Esophagus muscularis mucosa (tissue), 4 donors: Measurements from ENCODE around the gene GPD1L. TPM values are rescaled to one million over a fixed set of nuclear protein-coding genes. Genes with fewer than 3 reads are reported as not detected.
"Not testable (repeated sequence)": the region's sequence is repeated elsewhere in the genome, so short reads cannot be mapped to it uniquely, and the experiment has no call there.

Experiments
- DNase-seq: peaks from one replicate; pipeline ENCODE4 v3.0.0-alpha.2; 2017; ENCODE audit errors: extremely low spot score
- H3K27ac ChIP-seq, 4 donors: fragments of 200-600 bp; sonication (generic); replicated peaks in 1 of 4; 1 replicate in 3 of 4; 2 replicates in 1 of 4; pipeline ENCODE4 v1.5.1; 2016 to 2019; ENCODE audit warnings: mild to moderate bottlenecking in 1 of 4
- H3K27me3 ChIP-seq, 4 donors: fragments of 200-600 bp; sonication (generic); one replicate each; pipeline versions ENCODE4 v1.5.1 to v1.6.0; 2016 to 2019
- H3K36me3 ChIP-seq, 4 donors: fragments of 200-600 bp; sonication (generic); one replicate each; pipeline ENCODE4 v1.5.1; 2016 to 2019
- H3K4me1 ChIP-seq, 4 donors: fragments of 200-600 bp; sonication (generic); one replicate each; pipeline ENCODE4 v1.5.1; 2016 to 2019
- H3K4me3 ChIP-seq, 4 donors: fragments of 200-600 bp; sonication (generic); 1 replicate in 2 of 4; 2 replicates in 2 of 4; pipeline ENCODE4 v1.5.1; 2016 to 2019; ENCODE audit warnings: mild to moderate bottlenecking in 4 of 4, moderate library complexity in 1 of 4
- H3K9me3 ChIP-seq, 4 donors: fragments of 200-600 bp; sonication (generic); 1 replicate in 3 of 4; 2 replicates in 1 of 4; pipeline ENCODE4 v1.5.1; 2016 to 2019
- CTCF ChIP-seq, 3 experiments: fragments of 200-600 bp in 2 of 3; fragments of 450-650 bp in 1 of 3; sonication (generic) in 2 of 3; IDR thresholded peaks; one replicate each; pipeline ENCODE4 v1.5.1; 2017 to 2019; ENCODE audit warnings: antibody characterized with exemption in 3 of 3, mild to moderate bottlenecking in 2 of 3, moderate library complexity in 1 of 3
- EP300 ChIP-seq: sonication (generic); formaldehyde crosslinking; IDR thresholded peaks from one replicate; pipeline ENCODE4 v1.6.1; 2017; ENCODE audit warnings: antibody characterized with exemption
- POLR2A ChIP-seq: fragments of 450-650 bp; IDR thresholded peaks from one replicate; pipeline ENCODE4 v1.6.1; 2017; ENCODE audit warnings: antibody characterized with exemption, moderate library complexity, mild to moderate bottlenecking, low read depth
- POLR2AphosphoS5 ChIP-seq, 2 donors: sonication (generic); formaldehyde crosslinking; IDR thresholded peaks; one replicate each; pipeline ENCODE4 v1.6.1; 2017; ENCODE audit warnings: antibody characterized with exemption in 2 of 2
- WGBS: methylation state at CpG from one replicate; pipeline ENCODE4 v1.1.5; 2018; 5-methylcytosine and 5-hydroxymethylcytosine counted together
- intact Hi-C: fragments of 100-400 bp; cut with DNase I; formaldehyde crosslinking; loops from one replicate; pipeline ENCODE4 v1.15.1; 2023
- total RNA-seq, 4 donors: library from RNA; depleted of rRNA; stranded (reverse); fragments of >200 nt; gene quantifications; one replicate each; pipeline versions ENCODE4 v1.1.0 to v1.2.1, GENCODE V29; 2016

Gene GPD1L
- total RNA-seq, 4 donors from 2014 or later, result 75.6 to 117 (median 79.7) TPM

DNA sequence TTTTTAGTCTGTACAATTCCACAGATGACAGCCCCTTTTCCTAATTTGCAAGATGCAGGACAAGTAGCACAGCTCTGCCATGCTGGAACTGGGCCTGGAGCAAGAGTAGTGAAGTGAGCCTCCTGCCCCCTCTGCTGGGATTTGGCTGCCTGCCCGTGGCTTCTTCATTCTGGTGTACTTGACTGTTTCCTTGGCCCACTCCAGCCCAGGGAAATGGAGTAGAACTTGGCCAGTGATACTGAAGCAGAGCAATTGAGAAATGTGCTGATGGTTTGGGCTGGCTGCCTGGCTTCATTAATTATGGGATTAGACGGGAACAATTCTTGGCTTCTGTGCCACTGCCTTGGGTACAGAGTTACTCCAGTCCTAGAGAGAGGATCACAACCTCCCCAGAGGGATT, 2.8 kb downstream of the GPD1L start:
- H3K4me3 ChIP-seq, result peak overlapping the region; percentile 0 to 40 (median 8)
- peak overlapping the region; percentile 78 to 92 (median 88) for H3K27ac ChIP-seq
- H3K9me3 ChIP-seq, result no peaks in the 10 kb centered on the region
- peak; percentile 97 for DNase-seq
- no peaks in the 10 kb centered on the region for H3K36me3 ChIP-seq
- no peaks in the 10 kb centered on the region for H3K27me3 ChIP-seq
- WGBS, result 23% methylated on average over 2 of the region's 2 CpGs
- H3K4me1 ChIP-seq, result peaks cover 55 to 59% (median 58%) of the 10 kb centered on the region in 4 donors
- TF ChIP-seq CTCF (IDR thresholded peaks at IDR 0.05) (no peak), POLR2A (no peak), POLR2AphosphoS5 (IDR thresholded peaks at IDR 0.05) (peak; percentile 78 to 82)
- intact Hi-C loops, result no loop called here

- Histone ChIP-seq H3K4me3 (no peak overlapping the region), H3K27me3 (no peaks in the 10 kb centered on the region), H3K27ac (peak overlapping the region; percentile 78 to 92 (median 88)), H3K36me3 (no peaks in the 10 kb centered on the region), H3K9me3 (no peaks in the 10 kb centered on the region), H3K4me1 (peaks cover 55 to 59% (median 58%) of the 10 kb centered on the region in 4 donors)
- no peak for TF ChIP-seq POLR2AphosphoS5 (IDR thresholded peaks at IDR 0.05)
- TF ChIP-seq CTCF (IDR thresholded peaks at IDR 0.05), result no peak
- TF ChIP-seq POLR2A, result no peak
- no peak for TF ChIP-seq EP300
- DNase-seq, result no peak
- WGBS, result 74% methylated on average over 3 of the region's 3 CpGs
- intact Hi-C loops, result no loop called here
These were observed 3.9 kb downstream of the GPD1L start for GRCh38 chr3:32110233-32110760.

DNA sequence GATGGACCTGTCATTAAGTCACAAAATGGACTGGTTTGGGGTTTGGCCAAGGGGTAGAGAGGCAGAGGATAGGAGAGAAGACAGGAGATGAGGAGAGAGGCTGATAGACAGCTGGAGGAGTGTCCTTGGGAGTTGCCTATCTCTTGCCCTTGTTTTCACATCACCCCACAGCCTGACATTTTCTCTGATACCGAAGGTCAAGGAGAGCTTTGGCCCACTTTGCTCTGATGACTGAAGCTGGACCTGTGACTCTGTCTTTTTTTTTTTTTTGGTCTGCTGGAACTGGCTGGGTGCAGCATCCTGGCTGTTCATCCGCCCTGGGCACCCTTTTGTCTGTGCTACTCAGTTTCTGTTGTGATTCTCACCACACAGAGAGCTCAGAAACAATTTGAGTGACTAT, 5.1 kb downstream of the GPD1L start:
- 100% methylated on average over 2 of the region's 2 CpGs for WGBS
- H3K9me3 ChIP-seq, result no peaks in the 10 kb centered on the region
- H3K27ac ChIP-seq, result no peak overlapping the region
- no peaks in the 10 kb centered on the region for H3K36me3 ChIP-seq
- H3K4me1 ChIP-seq, result peaks cover 50 to 55% (median 52%) of the 10 kb centered on the region in 4 donors
- intact Hi-C loops, result no loop called here
- no peak for DNase-seq
- TF ChIP-seq POLR2AphosphoS5 (IDR thresholded peaks at IDR 0.05) (no peak), POLR2A (no peak), EP300 (no peak), CTCF (IDR thresholded peaks at IDR 0.05) (no peak)
- no peak overlapping the region for H3K4me3 ChIP-seq
- H3K27me3 ChIP-seq, result no peaks in the 10 kb centered on the region

GRCh38 chr3:32113566-32113965, 7.1 kb downstream of the GPD1L start:
- no peak for DNase-seq
- Histone ChIP-seq H3K36me3 (no peaks in the 10 kb centered on the region), H3K4me1 (peaks cover 44 to 56% (median 46%) of the 10 kb centered on the region in 4 donors), H3K27me3 (no peaks in the 10 kb centered on the region), H3K27ac (no peak overlapping the region), H3K9me3 (no peaks in the 10 kb centered on the region), H3K4me3 (no peak overlapping the region)
- intact Hi-C loops, result no loop called here
- TF ChIP-seq EP300, result no peak
- TF ChIP-seq CTCF (IDR thresholded peaks at IDR 0.05), result no peak
- no peak for TF ChIP-seq POLR2AphosphoS5 (IDR thresholded peaks at IDR 0.05)
- TF ChIP-seq POLR2A, result no peak

- intact Hi-C loops, result no loop called here
- no peak for DNase-seq
- no peaks in the 10 kb centered on the region for H3K36me3 ChIP-seq
- H3K4me3 ChIP-seq, result no peak overlapping the region
- H3K27ac ChIP-seq, result no peak overlapping the region
- TF ChIP-seq EP300 (no peak), POLR2AphosphoS5 (IDR thresholded peaks at IDR 0.05) (no peak), CTCF (IDR thresholded peaks at IDR 0.05) (no peak), POLR2A (no peak)
- WGBS, result 88% methylated on average over 2 of the region's 3 CpGs
- H3K27me3 ChIP-seq, result no peaks in the 10 kb centered on the region
- peaks cover 39 to 51% (median 41%) of the 10 kb centered on the region in 4 donors for H3K4me1 ChIP-seq
- no peaks in the 10 kb centered on the region for H3K9me3 ChIP-seq
These were observed 7.6 kb downstream of the GPD1L start for GRCh38 chr3:32113981-32114545.

GRCh38 chr3:32114546-32115386, 8.3 kb downstream of the GPD1L start:
- WGBS, result 84% methylated on average over 19 of the region's 19 CpGs
- DNase-seq, H3K27me3 ChIP-seq, intact Hi-C loops, H3K9me3 ChIP-seq, H3K36me3 ChIP-seq, H3K27ac ChIP-seq, H3K4me3 ChIP-seq: not testable (repeated sequence)
- peaks cover 32 to 44% (median 36%) of the 10 kb centered on the region in 4 donors for H3K4me1 ChIP-seq
